Daoy (cell line): ENCODE data around the gene CCDC184. TPM values are rescaled to one million over a fixed set of nuclear protein-coding genes. Genes with fewer than 3 reads are reported as not detected.
"Not testable (repeated sequence)": the region's sequence is repeated elsewhere in the genome, so short reads cannot be mapped to it uniquely, and the experiment has no call there.

Experiments used
- DNase-seq: peaks from one replicate; pipeline ENCODE4 v3.0.0-alpha.2; 2015; ENCODE audit warnings: low read depth
- total RNA-seq: library from RNA; depleted of rRNA; stranded (reverse); fragments of >200 nt; shearing (Covaris generic); gene quantifications from 2 replicates; pipeline ENCODE4 v1.2.3, GENCODE V29; 2014; rRNA removed

CCDC184 gene
- total RNA-seq, 1 experiment from 2014 or later, result 0.40 TPM

DNA sequence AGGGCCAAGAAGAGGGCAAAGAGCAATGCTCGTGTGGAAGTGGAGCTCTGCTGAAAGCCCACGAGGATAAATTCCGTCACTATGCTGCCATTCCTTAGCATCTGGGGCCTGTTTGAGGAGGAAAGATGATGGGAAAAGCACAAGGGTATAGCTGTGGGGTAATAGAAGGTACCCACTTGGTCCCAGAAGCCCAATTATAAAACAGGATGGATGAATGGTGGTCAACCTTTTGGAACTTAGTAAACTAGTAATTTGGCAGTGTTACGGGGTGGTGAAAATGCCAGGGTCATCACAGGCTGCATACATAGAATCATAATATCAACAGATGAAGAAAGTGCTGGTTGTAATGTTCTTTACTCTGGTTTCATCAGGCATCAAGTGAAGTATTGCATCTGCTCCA is 19.7 kb downstream of the CCDC184 start, which contains the start of gene OR10AD1:
OR10AD1 (minus strand) TSS at position 101 of the 400 bp plus-strand sequence; CDS start at position 101, 0 bp downstream.
- DNase-seq, result no peak

DNA sequence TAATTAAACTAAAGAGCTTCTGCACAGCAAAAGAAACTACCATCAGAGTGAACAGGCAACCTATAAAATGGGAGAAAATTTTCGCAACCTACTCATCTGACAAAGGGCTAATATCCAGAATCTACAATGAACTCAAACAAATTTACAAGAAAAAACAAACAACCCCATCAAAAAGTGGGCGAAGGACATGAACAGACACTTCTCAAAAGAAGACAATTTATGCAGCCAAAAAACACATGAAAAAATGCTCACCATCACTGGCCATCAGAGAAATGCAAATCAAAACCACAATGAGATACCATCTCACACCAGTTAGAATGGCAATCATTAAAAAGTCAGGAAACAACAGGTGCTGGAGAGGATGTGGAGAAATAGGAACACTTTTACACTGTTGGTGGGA is 26.1 kb downstream of the CCDC184 start:
- not testable (repeated sequence) for DNase-seq

DNA sequence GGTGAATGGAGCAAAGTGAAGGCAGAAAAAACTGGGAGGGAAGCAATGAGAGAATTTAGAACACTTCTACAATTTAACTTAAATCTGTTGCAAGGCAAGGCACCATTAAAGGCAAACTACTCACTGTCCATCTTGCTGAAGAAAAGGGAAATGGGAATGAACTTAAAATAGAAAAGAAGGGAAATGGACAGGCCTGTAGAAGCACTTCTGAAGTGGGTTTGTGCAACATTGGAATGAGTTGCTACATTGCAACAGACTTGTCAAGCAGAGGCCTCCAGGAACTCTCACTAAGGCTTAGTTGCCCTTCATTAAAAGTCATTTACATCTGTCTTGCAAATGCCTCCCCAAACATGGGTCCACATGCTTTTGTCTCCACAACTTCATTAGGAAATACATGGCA is 33.3 kb downstream of the CCDC184 start:
- DNase-seq, result no peak

DNA sequence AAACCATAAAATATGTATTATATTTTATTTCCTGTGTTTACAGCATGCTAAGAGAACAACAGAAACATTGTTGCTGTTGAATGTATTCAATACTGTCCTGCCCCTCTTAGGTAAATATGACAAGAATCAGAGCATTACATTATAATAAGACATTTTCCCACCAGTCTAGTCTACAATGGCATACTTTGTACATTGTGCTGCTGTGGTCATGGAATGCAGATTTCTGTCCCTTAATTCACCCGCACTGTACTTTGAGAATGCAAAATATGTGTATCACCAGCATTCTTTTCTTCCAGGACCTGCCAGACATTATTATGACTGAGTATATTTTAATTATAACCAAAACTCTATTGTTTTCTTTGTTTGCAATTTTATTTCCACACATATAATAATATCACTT is 36.2 kb downstream of the CCDC184 start:
- no peak for DNase-seq

- no peak for DNase-seq
Observed at GRCh38 chr12:48220701-48221100, 37.3 kb downstream of the CCDC184 start.

DNA sequence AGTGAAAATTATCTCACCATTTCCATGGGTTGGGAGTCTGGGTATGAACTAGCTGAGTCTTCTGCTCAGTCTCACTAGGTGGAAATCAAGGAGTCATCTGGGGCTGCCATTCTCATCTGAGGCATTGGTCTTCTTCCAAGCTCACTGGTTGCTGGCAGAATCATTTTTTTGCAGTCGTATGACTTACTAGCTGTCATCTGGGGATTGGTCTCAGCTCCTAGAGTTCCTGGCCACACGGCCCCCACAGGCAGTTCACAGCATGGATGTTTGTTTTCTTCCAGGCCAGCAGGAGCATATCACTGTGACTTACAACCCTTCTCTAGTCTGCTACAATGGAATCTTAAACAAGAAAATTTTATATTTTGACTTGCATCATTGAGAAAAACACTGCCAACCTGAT is 38.2 kb downstream of the CCDC184 start:
- peak; percentile 31 for DNase-seq

DNA sequence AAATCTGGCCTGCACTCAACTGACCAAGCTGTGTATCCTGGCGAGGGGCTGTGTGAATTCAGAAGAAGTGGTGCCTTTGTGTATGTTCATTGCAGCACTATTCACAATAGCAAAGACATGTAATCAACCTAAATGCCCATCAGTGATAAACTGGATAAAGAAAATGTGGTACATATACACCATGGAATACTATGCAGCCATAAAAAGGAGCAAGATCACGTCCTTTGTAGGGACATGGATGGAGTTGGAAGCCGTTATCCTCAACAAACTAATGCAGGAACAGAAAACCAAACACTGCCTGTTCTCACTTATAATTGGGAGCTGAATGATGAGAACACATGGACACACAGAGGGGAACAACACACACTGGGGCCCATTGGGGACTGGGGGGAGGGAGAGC is 41.1 kb downstream of the CCDC184 start:
- DNase-seq, result not testable (repeated sequence)

DNA sequence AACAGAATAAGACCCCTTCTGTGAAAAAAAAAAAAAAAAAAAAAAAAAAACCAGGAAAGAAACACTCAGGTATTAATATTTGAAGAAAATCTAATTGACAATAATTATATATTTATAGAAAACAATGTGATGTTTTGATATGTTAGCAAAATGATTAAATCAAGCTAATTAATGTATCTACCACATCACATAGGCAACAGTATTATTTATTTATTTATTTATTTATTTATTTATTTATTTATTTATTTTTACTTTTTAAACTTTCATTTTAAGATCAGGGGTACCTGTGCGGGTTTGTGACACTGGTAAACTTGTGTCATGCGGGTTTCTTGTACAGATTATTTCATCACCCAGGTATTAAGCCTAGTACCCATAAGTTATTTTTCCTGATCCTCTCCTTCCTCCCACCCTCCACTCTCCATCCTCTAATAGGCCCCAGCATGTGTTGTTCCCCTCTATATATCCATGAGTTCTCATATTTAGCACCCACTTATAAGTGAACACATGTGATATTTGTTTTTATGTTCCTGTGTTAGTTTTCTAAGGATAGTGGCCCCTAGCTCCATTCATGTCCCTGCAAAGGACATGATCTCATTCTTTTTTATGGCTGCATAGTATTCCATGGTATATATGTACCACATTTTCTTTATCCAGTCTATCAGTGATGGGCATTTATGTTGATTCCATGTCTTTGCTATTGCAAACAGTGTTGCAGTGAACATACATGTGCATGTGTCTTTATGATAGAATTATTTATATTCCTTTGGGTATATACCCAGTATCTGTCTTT is 47.9 kb downstream of the CCDC184 start:
- not testable (repeated sequence) for DNase-seq

Other genes with a start within 250 kb of the CCDC184 start
- gene TMEM106C, start 220.0 kb upstream of the CCDC184 start, total RNA-seq, result 162 and 181 TPM in 2 replicates
- gene COL2A1, start 179.2 kb upstream of the CCDC184 start, total RNA-seq, result 0.30 and 1.1 TPM in 2 replicates
- 21.5 and 30.1 TPM in 2 replicates for gene SENP1, start 77.6 kb upstream of the CCDC184 start, total RNA-seq
- 47.9 and 48.2 TPM in 2 replicates for gene PFKM, start 64.3 kb upstream of the CCDC184 start, total RNA-seq
- 21.2 and 26.6 TPM in 2 replicates for gene ASB8, start 26.1 kb upstream of the CCDC184 start, total RNA-seq
- gene OR10AD1, start 19.6 kb downstream of the CCDC184 start, total RNA-seq, result not detected in 2 replicates
- 11.1 and 12.2 TPM in 2 replicates for gene ZNF641, start 167.3 kb downstream of the CCDC184 start, total RNA-seq